DND-41 (cell line): ENCODE data around the gene TCF7L1.

Experiments used
- ATAC-seq: fragments of 200-7000 bp; cut with Tn5 transposase; 3 replicates; pipeline ENCODE4 v1.9.1; 2021; ENCODE audit warnings: low read depth; ENCODE audit not compliant: insufficient read depth
- DNase-seq: peaks from one replicate; pipeline ENCODE4 v3.0.0-alpha.2; 2020
- H2AFZ ChIP-seq: 2 replicates; pipeline ENCODE4 v1.6.0; 2012; ENCODE audit warnings: low read depth, low read length
- H3K27ac ChIP-seq: 2 replicates; pipeline ENCODE4 v1.5.1; 2012; ENCODE audit warnings: low read length, inconsistent platforms
- H3K27me3 ChIP-seq: fragments of 200-600 bp; sonication (generic); 2 replicates; pipeline ENCODE4 v1.6.0; 2012; ENCODE audit warnings: low read length, mild to moderate bottlenecking, inconsistent platforms; ENCODE audit not compliant: insufficient read depth, poor library complexity
- H3K36me3 ChIP-seq: 2 replicates; pipeline ENCODE4 v1.5.1; 2012; ENCODE audit warnings: low read length, inconsistent platforms; ENCODE audit not compliant: insufficient read depth
- H3K4me1 ChIP-seq: 2 replicates; pipeline ENCODE4 v1.5.1; 2012; ENCODE audit warnings: mild to moderate bottlenecking, low read length; ENCODE audit not compliant: insufficient read depth
- H3K4me2 ChIP-seq: 2 replicates; pipeline ENCODE4 v1.6.0; 2012; ENCODE audit warnings: mild to moderate bottlenecking, moderate library complexity, low read length, inconsistent platforms; ENCODE audit not compliant: insufficient read depth
- H3K4me3 ChIP-seq, 2 experiments: fragments of 200-600 bp in 1 of 2; shearing (Covaris generic) in 1 of 2; 2 replicates each; pipeline ENCODE4 v1.5.1; 2012 to 2016; ENCODE audit warnings: inconsistent platforms in 2 of 2, low read length in 2 of 2, mild to moderate bottlenecking in 2 of 2, low read depth in 1 of 2, moderate library complexity in 1 of 2
- H3K79me2 ChIP-seq: 2 replicates; pipeline ENCODE4 v1.6.0; 2012; ENCODE audit warnings: low read length, inconsistent platforms; ENCODE audit not compliant: insufficient read depth
- H3K9ac ChIP-seq: 2 replicates; pipeline ENCODE4 v1.6.0; 2012; ENCODE audit warnings: low read depth, mild to moderate bottlenecking, inconsistent platforms, low read length, moderate library complexity
- H3K9me3 ChIP-seq: 2 replicates; pipeline ENCODE4 v1.5.1; 2012; ENCODE audit warnings: low read length, moderate library complexity, mild to moderate bottlenecking, inconsistent platforms; ENCODE audit not compliant: insufficient read depth, severe bottlenecking
- H4K20me1 ChIP-seq: 2 replicates; pipeline ENCODE4 v1.6.0; 2012; ENCODE audit warnings: low read length; ENCODE audit not compliant: insufficient read depth
- EZH2 ChIP-seq: IDR thresholded peaks from 3 replicates; pipeline ENCODE4 v1.6.1; 2012; ENCODE audit warnings: borderline replicate concordance, low read depth, mild to moderate bottlenecking, moderate library complexity, low read length, inconsistent platforms; ENCODE audit not compliant: severe bottlenecking
- TF ChIP-seq, protein P1 (sequence below): IDR thresholded peaks from 2 replicates; pipeline ENCODE4 v1.5.1; 2012; ENCODE audit warnings: borderline replicate concordance, low read length, moderate library complexity, mild to moderate bottlenecking; ENCODE audit not compliant: poor library complexity, severe bottlenecking; ENCODE audit errors: extremely low read depth

Gene TCF7L1

DNA sequence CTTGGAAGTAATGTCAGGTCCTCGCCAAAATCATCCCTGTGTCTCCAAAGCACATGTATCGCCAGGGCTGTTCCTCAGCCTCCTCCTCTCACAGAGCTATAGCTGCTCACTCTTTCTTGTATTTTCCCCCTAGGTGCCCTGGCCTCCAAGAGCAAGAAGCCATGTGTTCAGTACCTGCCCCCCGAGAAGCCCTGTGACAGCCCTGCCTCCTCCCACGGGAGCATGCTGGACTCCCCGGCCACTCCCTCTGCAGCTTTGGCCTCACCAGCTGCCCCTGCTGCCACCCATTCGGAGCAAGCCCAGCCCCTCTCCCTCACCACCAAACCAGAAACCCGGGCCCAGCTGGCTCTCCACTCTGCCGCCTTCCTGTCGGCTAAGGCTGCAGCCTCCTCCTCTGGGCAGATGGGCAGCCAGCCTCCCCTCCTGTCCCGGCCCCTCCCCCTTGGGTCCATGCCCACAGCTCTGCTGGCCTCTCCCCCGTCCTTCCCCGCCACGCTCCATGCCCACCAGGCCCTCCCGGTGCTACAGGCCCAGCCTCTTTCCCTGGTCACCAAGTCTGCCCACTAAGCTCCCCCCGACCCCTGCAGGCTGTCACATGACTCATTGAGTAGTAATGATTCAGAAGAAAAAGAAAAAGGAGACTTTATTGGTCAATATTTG, 175.8 kb downstream of the TCF7L1 start:
- Histone ChIP-seq H3K36me3 (peaks cover 8% of the 10 kb centered on the region), H3K4me3 (no peak overlapping the region), H3K79me2 (no peaks in the 10 kb centered on the region), H3K27ac (no peak overlapping the region), H3K9me3 (no peaks in the 10 kb centered on the region), H3K4me1 (peaks cover 4% of the 10 kb centered on the region; the same call in 1 of the 2 replicates), H3K27me3 (peaks cover 6% of the 10 kb centered on the region), H2AFZ (no peak overlapping the region), H4K20me1 (no peaks in the 10 kb centered on the region; the same call in none of the 2 replicates), H3K4me2 (no peak overlapping the region), H3K9ac (no peak overlapping the region)
- ATAC-seq (no peak), DNase-seq (no peak)
- TF ChIP-seq, protein P1, sequence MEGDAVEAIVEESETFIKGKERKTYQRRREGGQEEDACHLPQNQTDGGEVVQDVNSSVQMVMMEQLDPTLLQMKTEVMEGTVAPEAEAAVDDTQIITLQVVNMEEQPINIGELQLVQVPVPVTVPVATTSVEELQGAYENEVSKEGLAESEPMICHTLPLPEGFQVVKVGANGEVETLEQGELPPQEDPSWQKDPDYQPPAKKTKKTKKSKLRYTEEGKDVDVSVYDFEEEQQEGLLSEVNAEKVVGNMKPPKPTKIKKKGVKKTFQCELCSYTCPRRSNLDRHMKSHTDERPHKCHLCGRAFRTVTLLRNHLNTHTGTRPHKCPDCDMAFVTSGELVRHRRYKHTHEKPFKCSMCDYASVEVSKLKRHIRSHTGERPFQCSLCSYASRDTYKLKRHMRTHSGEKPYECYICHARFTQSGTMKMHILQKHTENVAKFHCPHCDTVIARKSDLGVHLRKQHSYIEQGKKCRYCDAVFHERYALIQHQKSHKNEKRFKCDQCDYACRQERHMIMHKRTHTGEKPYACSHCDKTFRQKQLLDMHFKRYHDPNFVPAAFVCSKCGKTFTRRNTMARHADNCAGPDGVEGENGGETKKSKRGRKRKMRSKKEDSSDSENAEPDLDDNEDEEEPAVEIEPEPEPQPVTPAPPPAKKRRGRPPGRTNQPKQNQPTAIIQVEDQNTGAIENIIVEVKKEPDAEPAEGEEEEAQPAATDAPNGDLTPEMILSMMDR = no peak
- TF ChIP-seq EZH2 = no peak

DNA sequence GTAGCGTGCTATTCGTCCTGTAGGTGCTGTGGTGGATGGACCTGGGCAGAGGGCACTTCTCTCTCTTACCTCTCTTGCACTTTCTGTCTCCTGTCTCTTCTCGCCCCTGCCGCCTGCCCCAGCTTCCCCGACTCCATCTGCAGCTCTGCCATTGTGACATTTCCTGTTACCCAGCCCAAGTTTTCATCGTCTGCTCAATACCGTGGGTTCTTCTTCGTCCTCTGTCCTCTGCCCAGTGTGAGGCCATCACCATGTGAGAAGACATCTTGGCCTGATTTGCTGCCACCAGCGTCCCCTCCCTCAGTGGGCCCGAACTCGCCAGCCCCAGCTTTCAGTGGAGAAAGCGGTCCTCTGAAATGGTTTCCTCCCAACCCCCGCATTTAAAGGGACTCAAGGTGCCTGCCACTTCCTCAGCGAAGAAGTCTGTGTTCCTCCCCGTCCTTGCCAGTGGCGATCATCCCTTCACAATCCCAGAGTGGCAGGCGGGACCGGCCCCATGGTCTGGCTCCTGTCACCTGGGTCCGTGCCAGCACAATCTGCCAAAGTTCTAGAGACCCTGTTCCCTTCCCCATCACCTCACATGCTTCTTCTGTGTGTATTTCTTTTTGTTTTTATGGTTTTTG, 176.6 kb downstream of the TCF7L1 start:
- no peaks in the 10 kb centered on the region for H3K9me3 ChIP-seq
- no peak overlapping the region for H3K4me3 ChIP-seq
- no peak overlapping the region for H2AFZ ChIP-seq
- DNase-seq (no peak), ATAC-seq (no peak)
- no peak for TF ChIP-seq EZH2
- TF ChIP-seq, protein P1 = no peak
- H3K4me1 ChIP-seq = peaks cover 4% of the 10 kb centered on the region; the same call in 1 of the 2 replicates
- H3K27ac ChIP-seq = no peak overlapping the region
- no peak overlapping the region for H3K4me2 ChIP-seq
- peaks cover 5% of the 10 kb centered on the region for H3K27me3 ChIP-seq
- no peaks in the 10 kb centered on the region for H3K79me2 ChIP-seq
- H4K20me1 ChIP-seq = peaks cover 4% of the 10 kb centered on the region
- H3K9ac ChIP-seq = no peak overlapping the region
- peaks cover 15% of the 10 kb centered on the region for H3K36me3 ChIP-seq

DNA sequence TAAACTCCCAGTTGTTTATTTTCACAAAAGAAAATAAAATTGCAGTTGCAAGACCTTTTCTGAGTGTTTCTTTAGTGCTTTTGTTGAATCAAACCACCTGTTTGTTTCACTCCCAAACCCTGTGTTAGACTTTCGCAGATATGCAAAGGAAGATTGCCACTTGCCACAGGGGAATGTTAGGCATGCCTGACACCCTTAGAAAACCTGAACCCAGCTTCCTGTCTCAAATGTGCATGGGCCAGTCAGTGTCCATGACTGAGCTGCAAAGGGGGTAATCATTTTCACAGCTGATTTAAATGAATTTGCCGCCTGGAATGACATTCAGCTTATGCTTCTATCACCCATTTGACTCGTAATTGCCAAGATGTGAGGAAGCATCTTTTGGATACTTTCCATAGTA, 177.1 kb downstream of the TCF7L1 start:
- ATAC-seq = no peak
- Histone ChIP-seq H3K4me2 (no peak overlapping the region), H3K4me1 (peaks cover 4% of the 10 kb centered on the region; the same call in 1 of the 2 replicates), H4K20me1 (peaks cover 9% of the 10 kb centered on the region), H3K4me3 (no peak overlapping the region), H3K27ac (no peak overlapping the region), H3K9me3 (no peaks in the 10 kb centered on the region), H3K36me3 (peaks cover 21% of the 10 kb centered on the region), H2AFZ (no peak overlapping the region), H3K79me2 (no peaks in the 10 kb centered on the region), H3K27me3 (no peaks in the 10 kb centered on the region), H3K9ac (no peak overlapping the region)
- no peak for TF ChIP-seq EZH2
- TF ChIP-seq, protein P1 = no peak
- no peak for DNase-seq
